GM10248 (cell line): ENCODE data around the gene COPZ1.
A peak's percentile ranks its signal among the peaks of the same experiment; 100 is the strongest.

Source experiments
- CTCF ChIA-PET: fragments of 300-600 bp; sonication (Branson Sonifier 250); formaldehyde crosslinking; extraction: SDS; loops from one replicate; lab custom pipeline; 2021; ENCODE audit warnings: antibody characterized with exemption; lab: Yijun Ruan, JAX
- POLR2A ChIA-PET: fragments of 350-650 bp; sonication (Branson Sonifier 250); formaldehyde crosslinking; extraction: SDS; loops from one replicate; lab custom pipeline; 2020; ENCODE audit warnings: antibody characterized with exemption; lab: Yijun Ruan, JAX
- DNase-seq: peaks from one replicate; pipeline ENCODE4 v3.0.0; 2012; ENCODE audit errors: extremely low spot score
- CTCF ChIP-seq: IDR thresholded peaks from 2 replicates; pipeline ENCODE4 v1.5.1; 2012; ENCODE audit warnings: mild to moderate bottlenecking, low read depth; ENCODE audit errors: extremely low read depth, missing control alignments, control extremely low read depth

COPZ1 gene

GRCh38 chr12:54324617-54325441, at the start of gene COPZ1:
TSS of gene COPZ1 (plus strand) at chr12:54325131. CDS start at chr12:54325164, 33 bp downstream.
- ChIA-PET POLR2A (interaction anchor here (0.6 to 1.2 kb wide), 12 partner anchors 9 to 1930 kb away, joined by 3 to 12 read pairs (median 4); partner anchors contain the start of genes CBX5 and HNRNPA1), CTCF (interaction anchor here (0.7 to 3.2 kb wide), 42 partner anchors 10 to 334 kb away, joined by 3 to 64 read pairs (median 5); partner anchors contain the start of genes CBX5, HNRNPA1 and NFE2)
- TF ChIP-seq CTCF: peak; percentile 72
- peak; percentile 92 for DNase-seq

GRCh38 chr12:54276368-54276767, 48.6 kb upstream of the COPZ1 start:
- no peak for TF ChIP-seq CTCF
- POLR2A ChIA-PET: no interaction called here
- CTCF ChIA-PET: interaction anchor here (1.0 to 2.1 kb wide), 3 partner anchors 13 to 49 kb away, joined by 3 to 4 read pairs (median 4); partner anchors contain the start of gene COPZ1
- no peak for DNase-seq

GRCh38 chr12:54277823-54278276, 47.1 kb upstream of the COPZ1 start:
- POLR2A ChIA-PET: no interaction called here
- no peak for DNase-seq
- CTCF ChIA-PET: interaction anchor here (0.7 to 1.6 kb wide), 2 partner anchors 9 to 46 kb away, joined by 3 to 4 read pairs; no protein-coding TSS in a partner anchor
- no peak for TF ChIP-seq CTCF

GRCh38 chr12:54279227-54279631, 45.7 kb upstream of the COPZ1 start:
- no peak for DNase-seq
- ChIA-PET CTCF (interaction anchor here (0.9 to 2.9 kb wide), 4 partner anchors 11 to 46 kb away, joined by 3 to 15 read pairs (median 5); partner anchors contain the start of gene COPZ1), POLR2A (interaction anchor here (0.8 to 2.8 kb wide), 6 partner anchors 11 to 80 kb away, joined by 3 to 49 read pairs (median 10); partner anchors contain the start of gene COPZ1)
- TF ChIP-seq CTCF: no peak

- CTCF ChIA-PET: interaction anchor here (0.9 to 2.9 kb wide), 10 partner anchors 12 to 120 kb away, joined by 3 to 15 read pairs (median 5); partner anchors contain the start of gene COPZ1
- POLR2A ChIA-PET: interaction anchor here (0.5 to 2.8 kb wide), 18 partner anchors 10 to 1583 kb away, joined by 3 to 49 read pairs (median 4); partner anchors contain the start of genes COPZ1 and TARBP2
- no peak for TF ChIP-seq CTCF
Measured at GRCh38 chr12:54279632-54280467, 45.1 kb upstream of the COPZ1 start, which contains the start of gene CBX5. TSS of gene CBX5 (minus strand) at chr12:54280122. CDS start at chr12:54257650, 22,472 bp downstream.

More at GRCh38 chr12:54279632-54280467, 45.1 kb upstream of the COPZ1 start, which contains the start of gene CBX5:
- peak; percentile 96 for DNase-seq
